ENCODE data around the gene EIF6. TPM values are rescaled to one million over a fixed set of nuclear protein-coding genes. Genes with fewer than 3 reads are reported as not detected.

Gene EIF6
- total RNA-seq, 1 experiment from 2014 or later, result 255 TPM

- intact Hi-C loops (cut with micrococcal nuclease; ENCODE audit: unreplicated experiment), result no loop called here
- no TSS peak for BruUV-seq (replicated peaks)
- no peak overlapping the region for H3K4me2 ChIP-seq
- H3K79me2 ChIP-seq (ENCODE audit: low read depth), result peaks cover 14% of the 10 kb centered on the region
- H3K9me2 ChIP-seq (ENCODE audit: insufficient read depth), result no peaks in the 10 kb centered on the region
- H3F3A ChIP-seq (ENCODE audit: insufficient read depth, low read depth), result peaks cover 13% of the 10 kb centered on the region
- POLR2A ChIA-PET (ENCODE audit: unreplicated experiment), result no interaction called here
- H3K27me3 ChIP-seq (ENCODE audit: insufficient read depth, low read depth), result no peaks in the 10 kb centered on the region
- no peaks in the 10 kb centered on the region for H3K9me3 ChIP-seq (ENCODE audit: insufficient read depth, low read depth)
- peaks cover 5% of the 10 kb centered on the region; the same call in 1 of the 2 replicates for H4K20me1 ChIP-seq (ENCODE audit: insufficient read depth)
- DNase-seq, result no peak
- peaks cover 13% of the 10 kb centered on the region; the same call in 1 of the 2 replicates for H3K36me3 ChIP-seq (ENCODE audit: low read depth)
- H3K27ac ChIP-seq, result no peak overlapping the region
- CTCF ChIA-PET, result no interaction called here
- TF ChIP-seq EZH2 (IDR thresholded peaks at IDR 0.05; ENCODE audit: low read depth) (no peak), CTCF (conservative IDR thresholded peaks at IDR 0.05) (no peak)
- no peak overlapping the region for H3K4me3 ChIP-seq
- H3K4me1 ChIP-seq (replicated peaks; ENCODE audit: insufficient read depth), result peaks cover 8% of the 10 kb centered on the region
- no peak overlapping the region for H2AFZ ChIP-seq
Observed at GRCh38 chr20:35274172-35275092, 10.1 kb downstream of the EIF6 start.

GRCh38 chr20:35273449-35274171 is 11.0 kb downstream of the EIF6 start:
- CTCF ChIA-PET, result no interaction called here
- POLR2A ChIA-PET (ENCODE audit: unreplicated experiment), result interaction anchor here (0.6 kb wide), 4 partner anchors 33 to 694 kb away, joined by 3 to 6 read pairs (median 5); partner anchors contain the start of gene ACSS2
- intact Hi-C loops (cut with micrococcal nuclease; ENCODE audit: unreplicated experiment), result no loop called here

More at GRCh38 chr20:35273449-35274171, 11.0 kb downstream of the EIF6 start:
- Histone ChIP-seq H3K4me2 (no peak overlapping the region), H3K27ac (no peak overlapping the region), H3F3A (ENCODE audit: insufficient read depth, low read depth) (peaks cover 5% of the 10 kb centered on the region), H4K20me1 (ENCODE audit: insufficient read depth) (peaks cover 4% of the 10 kb centered on the region; the same call in 1 of the 2 replicates), H2AFZ (no peak overlapping the region), H3K9me3 (ENCODE audit: insufficient read depth, low read depth) (no peaks in the 10 kb centered on the region), H3K79me2 (ENCODE audit: low read depth) (peaks cover 14% of the 10 kb centered on the region), H3K9me2 (ENCODE audit: insufficient read depth) (no peaks in the 10 kb centered on the region), H3K4me3 (no peak overlapping the region), H3K36me3 (ENCODE audit: low read depth) (peaks cover 5% of the 10 kb centered on the region; the same call in 1 of the 2 replicates), H3K27me3 (ENCODE audit: insufficient read depth, low read depth) (no peaks in the 10 kb centered on the region), H3K4me1 (replicated peaks; ENCODE audit: insufficient read depth) (peaks cover 8% of the 10 kb centered on the region)
- no peak for DNase-seq
- TF ChIP-seq EZH2 (IDR thresholded peaks at IDR 0.05; ENCODE audit: low read depth) (no peak), CTCF (conservative IDR thresholded peaks at IDR 0.05) (no peak)
- no TSS peak for BruUV-seq (replicated peaks)

Measured in PC-9 (cell line).